Femur (tissue), 1 donor: ENCODE measurements around the gene SRRM5.
"Not testable (repeated sequence)": the region's sequence is repeated elsewhere in the genome, so short reads cannot be mapped to it uniquely, and the experiment has no call there.

Experiments
- DNase-seq: peaks from one replicate; pipeline ENCODE4 v3.0.0-alpha.2; 2017

SRRM5 gene

GRCh38 chr19:43611788-43612187 is at the start of gene SRRM5:
Gene SRRM5 (plus strand): TSS chr19:43612088. CDS start chr19:43612122, 34 bp downstream.
- no peak for DNase-seq

- no peak for DNase-seq
These were observed 49.6 kb upstream of the SRRM5 start for GRCh38 chr19:43562226-43562697.

- peak; percentile 84 for DNase-seq
These were observed 49.1 kb upstream of the SRRM5 start for GRCh38 chr19:43562698-43563241.

DNA sequence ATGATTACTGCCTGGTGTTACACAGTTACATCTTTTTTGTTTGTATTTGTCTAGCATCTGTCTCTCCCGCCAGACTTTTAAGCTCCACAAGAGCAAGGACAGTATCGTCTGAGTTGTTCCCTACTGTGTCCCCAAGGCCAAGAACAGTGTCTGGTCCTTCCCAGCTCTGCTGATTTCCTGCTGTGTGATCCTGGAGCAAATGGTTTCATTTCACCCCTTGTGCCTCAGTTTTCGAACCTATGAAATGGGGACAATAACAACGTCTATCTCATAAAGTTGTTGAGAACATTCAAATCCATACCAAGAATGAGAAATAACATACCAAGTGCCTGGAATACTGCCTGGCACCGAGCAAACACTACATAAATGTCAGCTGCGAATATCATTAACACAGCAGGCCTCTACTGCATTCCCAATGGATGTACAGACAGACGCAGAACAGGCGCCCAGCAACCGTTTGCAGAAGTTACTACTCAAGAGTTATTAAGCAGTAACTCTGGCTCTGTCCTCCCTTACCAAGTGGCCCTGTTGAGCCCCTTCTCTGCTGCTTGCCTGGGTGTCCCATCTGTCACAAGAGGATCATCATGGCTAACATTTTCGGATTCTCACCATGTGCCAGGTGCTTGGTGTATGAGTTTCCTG is 48.0 kb upstream of the SRRM5 start:
- DNase-seq, result no peak

- DNase-seq, result no peak
These were observed 47.1 kb upstream of the SRRM5 start for GRCh38 chr19:43564800-43565199.

GRCh38 chr19:43569657-43570056 is 42.2 kb upstream of the SRRM5 start:
- no peak for DNase-seq

DNA sequence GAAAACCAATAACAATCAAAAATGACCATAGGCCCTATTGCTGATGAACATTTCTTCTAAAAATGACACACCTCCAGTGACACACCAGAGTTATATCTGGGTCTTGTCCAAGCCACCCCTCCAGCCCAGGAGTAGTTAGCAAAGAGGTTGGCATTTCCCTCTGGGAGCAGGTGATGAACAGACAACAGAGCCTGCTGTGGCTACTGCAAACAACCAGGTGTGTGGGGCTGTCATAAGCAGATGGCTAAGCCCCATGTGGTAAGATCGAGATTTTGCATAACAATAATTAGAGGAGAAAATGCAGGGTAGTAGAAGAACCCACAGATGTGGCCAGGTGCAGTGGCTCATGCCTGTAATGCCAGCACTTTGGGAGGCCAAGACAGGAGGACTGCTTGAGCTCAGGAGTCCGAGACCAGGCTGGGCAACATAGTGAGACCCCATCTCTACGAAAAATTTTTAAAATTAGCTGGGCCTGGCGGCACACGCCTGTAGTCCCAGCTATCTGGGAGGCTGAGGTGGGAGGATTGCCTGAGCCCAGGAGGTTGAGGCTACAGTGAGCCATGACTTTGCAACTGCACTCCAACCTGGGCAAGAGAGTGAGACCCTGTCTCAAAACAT is 41.6 kb upstream of the SRRM5 start:
- no peak for DNase-seq

- DNase-seq, result no peak
These were observed 39.7 kb upstream of the SRRM5 start for GRCh38 chr19:43572171-43572588.

DNA sequence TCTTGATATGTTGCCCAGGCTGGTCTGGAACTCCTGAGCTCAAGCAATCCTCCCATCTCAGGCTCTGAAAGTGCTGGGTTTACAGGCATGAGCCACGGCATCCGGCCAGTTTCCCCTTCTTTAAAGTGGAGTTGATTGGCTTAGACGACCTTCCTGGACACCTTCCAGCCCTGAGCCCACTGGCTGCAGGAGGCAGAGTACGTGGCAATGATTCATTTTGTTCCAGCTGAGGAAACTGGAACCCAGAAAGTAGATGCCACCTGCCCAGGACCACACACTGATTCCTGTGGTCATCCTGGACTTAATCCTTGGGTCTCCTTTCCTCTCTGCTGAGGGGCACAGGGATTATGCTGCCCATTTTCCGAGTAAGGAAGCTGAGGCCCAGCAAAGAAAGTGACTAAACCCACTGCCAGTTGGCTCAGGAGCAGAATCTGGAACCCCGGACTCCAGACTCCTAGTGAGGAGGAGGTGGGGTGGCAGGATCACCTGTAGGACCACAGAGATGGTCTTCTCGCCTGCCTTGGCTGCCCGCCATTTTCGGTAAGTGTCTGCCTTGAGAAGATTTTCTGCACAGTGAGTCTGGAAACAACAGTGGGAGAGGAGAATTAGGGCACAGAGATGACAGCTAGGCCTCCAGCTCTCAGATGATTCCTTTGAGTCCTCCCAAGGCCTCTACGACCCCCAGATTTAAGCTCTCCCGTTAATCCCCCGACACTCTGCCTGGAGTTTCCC is 37.3 kb upstream of the SRRM5 start:
- DNase-seq, result no peak

- DNase-seq, result peak; percentile 99
These were observed 36.5 kb upstream of the SRRM5 start, which contains the start of the genes PINLYP and XRCC1 for GRCh38 chr19:43575156-43575950. Gene PINLYP (plus strand): TSS chr19:43575801. CDS start chr19:43577192, 1,391 bp downstream. Gene XRCC1 (minus strand): TSS chr19:43575527. CDS start chr19:43575458, 69 bp downstream.

DNA sequence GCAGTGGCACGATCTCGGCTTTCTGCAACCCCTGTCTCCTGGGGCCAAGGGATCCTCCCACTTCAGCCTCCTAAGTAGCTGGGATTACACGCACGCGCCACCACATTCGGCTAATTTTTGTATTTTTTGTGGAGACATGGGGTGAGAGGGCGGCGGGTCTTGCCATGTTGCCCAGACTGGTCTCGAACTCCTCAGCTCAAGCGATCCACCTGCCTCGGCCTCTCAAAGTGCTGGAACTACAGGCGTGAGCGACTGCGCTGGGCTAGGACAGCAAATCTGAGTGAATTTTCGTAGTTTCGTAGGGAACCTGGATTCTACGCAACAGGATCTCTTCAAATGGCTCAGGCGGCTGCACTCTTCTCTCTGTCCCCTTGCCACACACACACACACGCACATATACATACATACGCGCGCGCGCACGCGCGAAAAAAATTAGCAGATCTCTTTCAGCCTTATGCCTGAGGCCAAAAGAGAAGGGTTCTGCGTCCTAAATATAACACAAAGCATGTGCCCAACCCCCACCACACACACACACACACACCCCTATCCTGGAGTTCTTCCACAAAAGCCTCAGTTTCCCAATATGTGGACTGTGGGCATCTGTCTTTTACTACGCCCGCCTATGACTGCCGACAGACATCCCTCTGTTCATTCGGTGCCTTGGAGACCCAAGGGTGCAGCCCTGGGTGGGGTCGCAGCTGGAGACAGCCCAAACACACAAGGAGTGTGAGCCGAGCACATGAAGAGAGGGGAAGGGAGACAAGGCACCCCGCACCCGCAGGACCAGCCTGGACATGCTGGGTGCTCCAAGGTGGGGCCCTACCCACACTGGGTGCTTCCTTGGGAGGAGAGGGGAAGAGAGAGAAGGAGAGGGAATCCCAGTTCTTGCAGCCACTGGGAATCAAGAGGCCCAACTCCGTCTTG is 35.7 kb upstream of the SRRM5 start:
- DNase-seq, result no peak

DNA sequence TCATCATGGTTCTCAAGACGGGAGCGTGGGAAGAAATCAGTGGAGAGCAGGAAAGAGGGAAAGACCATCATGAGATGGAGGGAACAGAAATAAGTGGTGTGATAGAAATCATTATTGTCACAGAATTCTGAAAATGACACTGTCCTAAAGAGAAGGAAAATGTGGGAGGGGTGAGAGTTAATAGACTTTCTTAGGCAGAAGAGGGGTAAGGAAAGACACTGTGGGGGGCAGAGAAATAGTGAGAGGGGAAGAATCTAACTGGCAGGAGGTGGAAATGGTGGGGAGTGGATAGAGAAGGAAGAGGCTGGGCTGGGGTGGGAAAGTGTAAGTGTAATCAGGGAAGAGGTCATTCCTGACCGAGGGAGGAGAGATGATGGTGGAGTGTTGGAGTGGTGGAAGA is 33.1 kb upstream of the SRRM5 start:
- DNase-seq, result no peak

GRCh38 chr19:43581467-43581866 is 30.4 kb upstream of the SRRM5 start:
- DNase-seq, result no peak

- no peak for DNase-seq
These were observed 29.4 kb upstream of the SRRM5 start for GRCh38 chr19:43582495-43582894.

DNA sequence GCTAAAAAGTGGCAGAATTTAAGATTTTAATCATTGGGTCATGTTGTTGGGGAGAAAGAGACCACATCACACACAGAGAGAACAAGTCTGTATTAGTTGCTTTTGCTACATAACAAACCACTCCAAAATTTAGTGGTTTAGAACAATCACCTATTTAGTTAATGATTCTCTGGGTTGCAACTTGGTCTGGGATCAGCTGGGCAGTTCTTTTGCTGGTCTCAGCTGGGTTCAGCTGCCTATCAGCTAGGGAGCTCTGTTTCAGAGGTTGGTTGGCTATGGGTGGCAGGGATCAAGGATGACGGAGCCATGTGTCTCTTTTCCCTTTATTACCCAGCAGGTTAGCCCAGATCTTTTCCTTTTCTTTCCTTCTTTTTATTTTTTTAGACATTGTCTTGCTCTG is 27.4 kb upstream of the SRRM5 start:
- DNase-seq, result no peak

DNA sequence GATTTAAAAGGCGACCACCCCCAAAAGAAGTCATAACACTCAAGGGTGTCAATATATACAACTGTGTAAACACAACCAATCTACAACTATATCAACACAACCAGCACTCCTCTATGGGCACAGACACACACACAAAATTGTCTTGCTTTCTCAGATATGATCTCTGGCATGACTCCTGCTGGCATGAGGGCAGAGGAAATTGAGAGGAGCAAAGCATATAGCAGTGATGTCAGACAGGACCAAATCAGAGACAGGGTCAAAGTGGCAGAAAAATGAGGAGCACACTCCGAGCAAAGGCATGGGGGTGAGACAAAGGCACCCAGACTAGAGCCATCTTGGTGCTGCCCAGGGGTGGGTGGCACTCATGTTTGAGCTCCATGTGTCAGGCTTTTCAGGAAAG is 25.5 kb upstream of the SRRM5 start:
- no peak for DNase-seq

- DNase-seq, result not testable (repeated sequence)
These were observed 24.9 kb upstream of the SRRM5 start for GRCh38 chr19:43587029-43587428.

DNA sequence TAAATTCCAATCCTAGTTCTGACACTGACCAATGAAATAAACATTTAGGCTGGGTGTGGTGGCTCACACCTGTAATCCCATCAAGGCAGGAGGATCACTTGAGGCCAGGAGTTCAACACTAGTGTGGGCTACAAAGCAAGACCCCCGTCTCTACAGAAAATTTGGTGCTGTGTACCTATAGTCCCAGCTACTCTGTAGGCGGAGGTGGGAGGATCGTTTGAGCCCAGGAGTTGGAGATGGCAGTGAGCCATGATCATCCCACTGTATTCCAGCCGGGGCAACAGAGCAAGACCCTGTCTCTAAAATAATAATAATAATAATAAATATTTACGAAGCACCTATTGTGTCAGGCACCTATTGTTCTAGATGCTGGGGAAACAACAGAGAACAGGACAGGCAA is 22.6 kb upstream of the SRRM5 start:
- DNase-seq, result no peak

- no peak for DNase-seq
These were observed 22.2 kb upstream of the SRRM5 start for GRCh38 chr19:43589678-43590077.

DNA sequence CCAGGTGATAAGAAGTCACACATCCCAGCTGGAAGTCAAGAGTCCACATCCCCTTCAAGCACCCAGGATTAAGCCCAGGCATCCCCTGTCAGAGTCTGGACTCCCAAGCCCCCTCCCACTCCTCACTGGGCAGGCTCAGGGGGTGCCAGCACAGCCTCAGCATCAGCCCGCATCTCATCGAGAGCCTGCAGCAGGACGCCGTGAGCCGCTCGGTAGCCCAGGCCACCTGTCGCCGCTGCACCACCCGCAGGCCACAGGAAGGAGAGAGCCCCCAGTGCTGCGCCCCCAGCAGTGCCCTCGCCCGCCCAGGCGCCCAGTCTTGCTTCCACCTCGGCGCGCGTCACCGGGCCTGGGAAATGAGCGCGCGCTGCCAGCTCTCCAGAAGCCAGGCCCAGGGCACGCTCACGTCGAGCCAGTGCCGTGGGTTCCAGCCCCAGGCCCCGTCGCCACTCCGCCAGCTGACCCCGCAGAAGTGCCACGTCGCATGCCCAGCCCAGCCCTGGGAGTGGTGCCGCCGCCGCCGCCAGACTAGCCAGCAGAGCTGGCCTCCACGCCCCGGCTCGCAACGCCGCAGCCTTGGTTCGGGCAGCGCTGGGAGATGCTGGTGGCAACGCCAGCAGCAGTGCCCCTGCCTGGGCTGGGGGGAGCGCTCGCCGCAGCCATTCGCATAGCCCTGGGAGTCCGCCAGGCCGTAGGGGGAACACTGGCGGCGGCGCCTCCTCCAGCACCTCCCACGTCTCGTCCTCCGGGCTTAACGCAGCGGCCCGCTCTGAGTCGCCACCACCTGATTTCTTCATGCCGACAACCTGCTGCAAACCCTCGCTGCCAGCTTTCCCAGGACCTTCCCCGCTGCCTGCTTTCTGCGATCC is 19.8 kb upstream of the SRRM5 start:
- no peak for DNase-seq
